PFSK-1 (cell line): Measurements from ENCODE around the gene DDX41.

Experiments
- FOXP2 ChIP-seq: optimal IDR thresholded peaks from 2 replicates; pipeline ENCODE3; 2011; ENCODE audit warnings: borderline replicate concordance, control low read depth, inconsistent platforms; ENCODE audit not compliant: insufficient read depth; ENCODE audit errors: extremely low read length, extremely low read depth
- POLR2AphosphoS5 ChIP-seq: IDR thresholded peaks from 2 replicates; pipeline ENCODE4 v1.6.1; 2012; ENCODE audit warnings: low read depth, mild to moderate bottlenecking, control low read depth, low read length, moderate library complexity
- REST ChIP-seq, 2 experiments: IDR thresholded peaks; 2 replicates each; pipeline versions ENCODE4 v1.6.1 to v1.8.0; 2011 to 2012; ENCODE audit warnings: low read depth in 2 of 2, low read length in 2 of 2, control low read depth in 1 of 2, inconsistent platforms in 1 of 2, mild to moderate bottlenecking in 1 of 2, moderate library complexity in 1 of 2; ENCODE audit not compliant: insufficient read depth in 1 of 2
- SIN3A ChIP-seq: IDR thresholded peaks from 2 replicates; pipeline ENCODE4 v1.6.1; 2012; ENCODE audit warnings: mild to moderate bottlenecking, low read length, moderate library complexity, borderline replicate concordance; ENCODE audit not compliant: insufficient read depth
- TAF1 ChIP-seq: IDR thresholded peaks from 2 replicates; pipeline ENCODE4 v1.6.1; 2012; ENCODE audit warnings: low read length, control low read depth, borderline replicate concordance; ENCODE audit not compliant: insufficient read depth

GRCh38 chr5:177539411-177539810 lies 22.6 kb upstream of the DDX41 start:
- TF ChIP-seq POLR2AphosphoS5, result no peak
- TF ChIP-seq TAF1, result no peak
- no peak for TF ChIP-seq SIN3A
- TF ChIP-seq REST (IDR thresholded peaks at IDR 0.05; ENCODE audit: insufficient read depth in 1 of 2, low read depth in 2 of 2, low read length in 2 of 2), result no peak
- TF ChIP-seq FOXP2, result no peak
